HG03135 (cell line): ENCODE measurements around the gene FBXO39.
"Not testable (repeated sequence)": the region's sequence is repeated elsewhere in the genome, so short reads cannot be mapped to it uniquely, and the experiment has no call there.

Source experiments
- ATAC-seq: cut with Tn5 transposase; IDR thresholded peaks from one replicate; pipeline ENCODE4 v1.9.1; 2021; ENCODE audit warnings: mild to moderate bottlenecking, moderate library complexity; ENCODE audit not compliant: unreplicated experiment

The FBXO39 gene

GRCh38 chr17:6787081-6787693, 11.2 kb downstream of the FBXO39 start:
- no peak for ATAC-seq

GRCh38 chr17:6789146-6789545, 13.1 kb downstream of the FBXO39 start:
- ATAC-seq: no peak

GRCh38 chr17:6793748-6794493, 17.9 kb downstream of the FBXO39 start:
- ATAC-seq: no peak

- ATAC-seq: no peak
These were observed 20.2 kb downstream of the FBXO39 start for GRCh38 chr17:6796017-6796886.

GRCh38 chr17:6796887-6797490, 21.0 kb downstream of the FBXO39 start:
- ATAC-seq: no peak

- no peak for ATAC-seq
These were observed 21.8 kb downstream of the FBXO39 start for GRCh38 chr17:6797718-6798351.

- no peak for ATAC-seq
These were observed 23.7 kb downstream of the FBXO39 start for GRCh38 chr17:6799738-6800137.

- ATAC-seq: no peak
These were observed 24.5 kb downstream of the FBXO39 start for GRCh38 chr17:6800422-6801027.

GRCh38 chr17:6811510-6811909, 35.5 kb downstream of the FBXO39 start:
- no peak for ATAC-seq

GRCh38 chr17:6812295-6812694, 36.3 kb downstream of the FBXO39 start:
- no peak for ATAC-seq

- ATAC-seq: no peak
These were observed 39.8 kb downstream of the FBXO39 start for GRCh38 chr17:6815775-6816174.

GRCh38 chr17:6816368-6816767, 40.4 kb downstream of the FBXO39 start:
- not testable (repeated sequence) for ATAC-seq

GRCh38 chr17:6818938-6819337, 42.9 kb downstream of the FBXO39 start:
- ATAC-seq: no peak

GRCh38 chr17:6823011-6823442, 47.0 kb downstream of the FBXO39 start:
- no peak for ATAC-seq

- no peak for ATAC-seq
These were observed 54.5 kb downstream of the FBXO39 start for GRCh38 chr17:6830383-6830986.

GRCh38 chr17:6831661-6832263, 55.7 kb downstream of the FBXO39 start, which contains the start of gene TEKT1:
Gene TEKT1, minus strand, starts transcription at chr17:6831729. Its CDS starts 1,353 bp downstream, at chr17:6830376.
- ATAC-seq: peak; percentile 57
